KBM-7 (cell line): Measurements from ENCODE around the gene CFAP410.
"Not testable (repeated sequence)": the region's sequence is repeated elsewhere in the genome, so short reads cannot be mapped to it uniquely, and the experiment has no call there.

Experiments
- DNase-seq: peaks from one replicate; pipeline ENCODE4 v3.0.0-alpha.2; 2015
- in situ Hi-C: fragments of 300-500 bp; cut with MboI; formaldehyde crosslinking; loops from 2 replicates; pipeline ENCODE4 v1.14.3; 2020; ENCODE audit warnings: low sequenced_read_pairs, low pct_unique_long_range_greater_than_20kb, mixed read lengths

CFAP410 gene

GRCh38 chr21:44283211-44283785, 55.9 kb downstream of the CFAP410 start:
- in situ Hi-C loops, DNase-seq: not testable (repeated sequence)

- no peak for DNase-seq
- in situ Hi-C loops = no loop called here
Measured at GRCh38 chr21:44282370-44282769, 56.8 kb downstream of the CFAP410 start.

GRCh38 chr21:44281801-44282200, 57.4 kb downstream of the CFAP410 start:
- in situ Hi-C loops = no loop called here
- DNase-seq = no peak

- DNase-seq = no peak
- in situ Hi-C loops = no loop called here
Measured at GRCh38 chr21:44279354-44280260, 59.6 kb downstream of the CFAP410 start.
